Natural killer cell (primary cell): Measurements from ENCODE around the gene NR3C2. TPM values are rescaled to one million over a fixed set of nuclear protein-coding genes. Genes with fewer than 3 reads are reported as not detected.
"Not testable (repeated sequence)": the region's sequence is repeated elsewhere in the genome, so short reads cannot be mapped to it uniquely, and the experiment has no call there.

Experiments used
- ATAC-seq, 3 donors: fragments of 150-1000 bp in 2 of 3; fragments of 200-7000 bp in 1 of 3; cut with Tn5 transposase; 1 replicate in 1 of 3; 2 replicates in 2 of 3; pipeline ENCODE4 v1.10.0; 2021; ENCODE audit warnings: mild to moderate bottlenecking in 2 of 3, moderate library complexity in 2 of 3
- DNase-seq, 2 donors: peaks; one replicate each; pipeline versions ENCODE4 v3.0.0 to v3.0.0-alpha.2; 2013 to 2021; ENCODE audit warnings: mixed read lengths in 1 of 2
- H3K27ac ChIP-seq: one replicate; pipeline ENCODE4 v1.5.1; 2013; ENCODE audit warnings: mild to moderate bottlenecking, low read length
- H3K27me3 ChIP-seq: one replicate; pipeline ENCODE4 v1.6.1; 2013; ENCODE audit warnings: low read length; ENCODE audit not compliant: control insufficient read depth, insufficient read depth
- H3K36me3 ChIP-seq: one replicate; pipeline ENCODE4 v1.6.1; 2013; ENCODE audit warnings: low read length; ENCODE audit not compliant: control insufficient read depth, insufficient read depth
- H3K4me1 ChIP-seq: one replicate; pipeline ENCODE4 v1.6.1; 2013; ENCODE audit warnings: low read length; ENCODE audit not compliant: control insufficient read depth, insufficient read depth
- H3K4me3 ChIP-seq: one replicate; pipeline ENCODE4 v1.5.1; 2013; ENCODE audit warnings: low read length
- H3K9me3 ChIP-seq: one replicate; pipeline ENCODE4 v1.6.1; 2013; ENCODE audit warnings: low read length; ENCODE audit not compliant: control insufficient read depth, insufficient read depth
- H3K27ac Mint-ChIP-seq, 2 donors: one replicate each; pipeline ENCODE4 v1.8.0; 2022; ENCODE audit warnings: mild to moderate bottlenecking in 2 of 2, mixed read lengths in 2 of 2, moderate library complexity in 1 of 2
- H3K27me3 Mint-ChIP-seq, 2 donors: one replicate each; pipeline ENCODE4 v1.8.0; 2022; ENCODE audit warnings: low read depth in 2 of 2, mixed read lengths in 2 of 2
- H3K36me3 Mint-ChIP-seq: one replicate; pipeline ENCODE4 v1.8.0; 2022; ENCODE audit warnings: mixed read lengths
- H3K4me1 Mint-ChIP-seq, 2 donors: one replicate each; pipeline ENCODE4 v1.8.0; 2022; ENCODE audit warnings: mixed read lengths in 2 of 2
- H3K4me3 Mint-ChIP-seq: one replicate; pipeline ENCODE4 v1.8.0; 2022; ENCODE audit warnings: mild to moderate bottlenecking, moderate library complexity, mixed read lengths
- H3K9me3 Mint-ChIP-seq, 2 donors: one replicate each; pipeline ENCODE4 v1.8.0; 2022; ENCODE audit warnings: mixed read lengths in 2 of 2
- CTCF ChIP-seq: fragments of 200-600 bp; IDR thresholded peaks from one replicate; pipeline ENCODE4 v1.8.0; 2022; ENCODE audit warnings: antibody characterized with exemption
- WGBS: methylation state at CpG from one replicate; pipeline ENCODE4 v1.1.7; 2013; ENCODE audit warnings: missing lambda C conversion rate; ENCODE audit not compliant: insufficient coverage; 5-methylcytosine and 5-hydroxymethylcytosine counted together
- intact Hi-C: fragments of 100-400 bp; cut with micrococcal nuclease; formaldehyde crosslinking; loops from one replicate; pipeline ENCODE4 v1.14.2; 2022
- total RNA-seq, 4 donors: library from RNA; stranded (reverse); fragments of 120-200 nt in 1 of 4; gene quantifications; one replicate each; pipeline versions ENCODE4 v1.2.3 to v1.2.4, GENCODE V29; 2013 to 2022

The NR3C2 gene
- total RNA-seq, 3 donors from 2014 or later (not counting 1 experiment from before 2014, with no cell fraction given), result 4.2 to 8.6 (median 6.3) TPM

GRCh38 chr4:148329751-148330150 lies 112.5 kb downstream of the NR3C2 start:
- Histone ChIP-seq H3K9me3 (no peaks in the 10 kb centered on the region), H3K27ac (no peak overlapping the region), H3K27me3 (no peaks in the 10 kb centered on the region), H3K4me3 (no peak overlapping the region), H3K36me3 (no peaks in the 10 kb centered on the region), H3K4me1 (no peaks in the 10 kb centered on the region)
- intact Hi-C loops, result no loop called here
- no peak for DNase-seq
- no peak for TF ChIP-seq CTCF
- no peak overlapping the region for H3K4me3 Mint-ChIP-seq
- no peaks in the 10 kb centered on the region for H3K36me3 Mint-ChIP-seq
- WGBS, result 89% methylated on average over 5 of the region's 5 CpGs
- no peaks in the 10 kb centered on the region for H3K27me3 Mint-ChIP-seq
- ATAC-seq, result no peak
- no peaks in the 10 kb centered on the region for H3K4me1 Mint-ChIP-seq
- no peak overlapping the region for H3K27ac Mint-ChIP-seq
- H3K9me3 Mint-ChIP-seq, result no peaks in the 10 kb centered on the region

- no peak overlapping the region for H3K27ac ChIP-seq
- no peak for TF ChIP-seq CTCF
- no peak overlapping the region for H3K4me3 ChIP-seq
- DNase-seq, result peak in 1 of 2 donors; percentile 4
- no peaks in the 10 kb centered on the region for H3K4me1 ChIP-seq
- H3K9me3 ChIP-seq, result no peaks in the 10 kb centered on the region
- intact Hi-C loops, result no loop called here
- H3K27ac Mint-ChIP-seq, result no peak overlapping the region
- no peaks in the 10 kb centered on the region for H3K27me3 Mint-ChIP-seq
- WGBS, result 100% methylated on average over 1 of the region's 1 CpG
- H3K36me3 Mint-ChIP-seq, result no peaks in the 10 kb centered on the region
- no peaks in the 10 kb centered on the region for H3K4me1 Mint-ChIP-seq
- ATAC-seq, result no peak
- peaks cover 0 to 5% of the 10 kb centered on the region in 2 donors for H3K9me3 Mint-ChIP-seq
- no peak overlapping the region for H3K4me3 Mint-ChIP-seq
- no peaks in the 10 kb centered on the region for H3K27me3 ChIP-seq
- H3K36me3 ChIP-seq, result no peaks in the 10 kb centered on the region
Measured at GRCh38 chr4:148327683-148328082, 114.5 kb downstream of the NR3C2 start.

- H3K36me3 ChIP-seq, ATAC-seq, H3K9me3 Mint-ChIP-seq, H3K9me3 ChIP-seq, H3K36me3 Mint-ChIP-seq, DNase-seq, H3K4me3 ChIP-seq, H3K4me1 Mint-ChIP-seq, H3K4me3 Mint-ChIP-seq, H3K27me3 ChIP-seq, intact Hi-C loops, H3K27ac ChIP-seq, H3K4me1 ChIP-seq, H3K27ac Mint-ChIP-seq, H3K27me3 Mint-ChIP-seq: not testable (repeated sequence)
- WGBS, result 94% methylated on average over 17 of the region's 17 CpGs
Measured at GRCh38 chr4:148323316-148323715, 118.9 kb downstream of the NR3C2 start.

- H3K27me3 Mint-ChIP-seq, result no peaks in the 10 kb centered on the region
- DNase-seq (no peak), ATAC-seq (no peak)
- H3K36me3 Mint-ChIP-seq, result no peaks in the 10 kb centered on the region
- 95% methylated on average over 2 of the region's 2 CpGs for WGBS
- no peaks in the 10 kb centered on the region for H3K4me1 Mint-ChIP-seq
- no peaks in the 10 kb centered on the region for H3K27me3 ChIP-seq
- H3K4me3 Mint-ChIP-seq, result no peak overlapping the region
- H3K9me3 Mint-ChIP-seq, result no peaks in the 10 kb centered on the region
- no peaks in the 10 kb centered on the region for H3K36me3 ChIP-seq
- no peaks in the 10 kb centered on the region for H3K9me3 ChIP-seq
- no peak overlapping the region for H3K27ac Mint-ChIP-seq
- intact Hi-C loops, result no loop called here
- H3K27ac ChIP-seq, result no peak overlapping the region
- no peak for TF ChIP-seq CTCF
- no peak overlapping the region for H3K4me3 ChIP-seq
- H3K4me1 ChIP-seq, result no peaks in the 10 kb centered on the region
Measured at GRCh38 chr4:148315049-148315448, 127.2 kb downstream of the NR3C2 start.
